PC-9 (cell line): ENCODE measurements around the gene FEZ2. TPM values are rescaled to one million over a fixed set of nuclear protein-coding genes. Genes with fewer than 3 reads are reported as not detected.
A peak's percentile ranks its signal among the peaks of the same experiment; 100 is the strongest.

ENCODE experiments used
- Bru-seq: library from RNA; stranded (reverse); fragments of 400-500 nt; gene quantifications from one replicate; lab custom pipeline; 2021; lab: Mats Ljungman, UMichigan
- BruChase-seq, 2 experiments: library from RNA; stranded (reverse); fragments of 400-500 nt; gene quantifications; one replicate each; lab custom pipeline; 2021; lab: Mats Ljungman, UMichigan
- BruUV-seq: library from RNA; stranded (reverse); fragments of 400-500 nt; replicated peaks from 2 replicates; lab custom pipeline; 2021; lab: Mats Ljungman, UMichigan
- CTCF ChIA-PET: fragments of 300-600 bp; sonication (Branson Sonifier 250); formaldehyde crosslinking; loops from one replicate; lab custom pipeline; 2022; ENCODE audit warnings: antibody characterized with exemption; lab: Charles Lee
- POLR2A ChIA-PET: fragments of 300-600 bp; sonication (Branson Sonifier 250); formaldehyde crosslinking; loops from one replicate; lab custom pipeline; 2022; ENCODE audit warnings: antibody characterized with exemption; ENCODE audit not compliant: unreplicated experiment; lab: Charles Lee
- DNase-seq, 2 experiments: peaks; one replicate each; pipeline versions ENCODE4 v3.0.0 to v3.0.0-alpha.2; 2015 to 2022; ENCODE audit warnings: mixed read lengths in 1 of 2
- H2AFZ ChIP-seq: fragments of 200-600 bp; sonication (generic); 2 replicates; pipeline ENCODE4 v1.8.1; 2017; ENCODE audit warnings: antibody characterized with exemption
- H3F3A ChIP-seq: fragments of 200-600 bp; sonication (generic); 2 replicates; pipeline ENCODE4 v1.8.1; 2017; ENCODE audit warnings: antibody characterized with exemption, mild to moderate bottlenecking, low read depth; ENCODE audit not compliant: insufficient read depth
- H3K27ac ChIP-seq: fragments of 200-600 bp; sonication (generic); 2 replicates; pipeline ENCODE4 v1.6.1; 2016; ENCODE audit warnings: mixed run types
- H3K27me3 ChIP-seq: fragments of 200-600 bp; sonication (generic); 2 replicates; pipeline ENCODE4 v1.6.1; 2016; ENCODE audit warnings: low read depth, mixed run types; ENCODE audit not compliant: insufficient read depth
- H3K36me3 ChIP-seq: fragments of 200-600 bp; sonication (generic); 2 replicates; pipeline ENCODE4 v1.6.1; 2016; ENCODE audit warnings: low read depth, mixed run types
- H3K4me1 ChIP-seq: fragments of 200-600 bp; sonication (generic); replicated peaks from 2 replicates; pipeline ENCODE4 v1.6.1; 2016; ENCODE audit warnings: mixed run types; ENCODE audit not compliant: insufficient read depth
- H3K4me2 ChIP-seq: fragments of 200-600 bp; sonication (generic); 2 replicates; pipeline ENCODE4 v1.6.1; 2017; ENCODE audit warnings: mixed run types
- H3K4me3 ChIP-seq: fragments of 200-600 bp; sonication (generic); 2 replicates; pipeline ENCODE4 v1.6.1; 2016; ENCODE audit warnings: mixed run types
- H3K79me2 ChIP-seq: fragments of 200-600 bp; sonication (generic); 2 replicates; pipeline ENCODE4 v1.6.1; 2017; ENCODE audit warnings: low read depth, mixed run types
- H3K9me2 ChIP-seq: fragments of 200-600 bp; sonication (generic); 2 replicates; pipeline ENCODE4 v1.8.1; 2017; ENCODE audit warnings: mild to moderate bottlenecking; ENCODE audit not compliant: insufficient read depth
- H3K9me3 ChIP-seq: fragments of 200-600 bp; sonication (generic); 2 replicates; pipeline ENCODE4 v1.8.1; 2016; ENCODE audit warnings: low read depth; ENCODE audit not compliant: insufficient read depth
- H4K20me1 ChIP-seq: fragments of 200-600 bp; sonication (generic); 2 replicates; pipeline ENCODE4 v1.8.1; 2017; ENCODE audit not compliant: insufficient read depth
- CTCF ChIP-seq: fragments of 200-600 bp; sonication (generic); conservative IDR thresholded peaks from 2 replicates; pipeline ENCODE4 v1.6.1; 2017; ENCODE audit warnings: mixed run types, antibody characterized with exemption, mild to moderate bottlenecking, moderate library complexity
- EZH2 ChIP-seq: fragments of 200-600 bp; sonication (generic); IDR thresholded peaks from 2 replicates; pipeline ENCODE4 v1.8.0; 2017; ENCODE audit warnings: antibody characterized with exemption, low read depth
- intact Hi-C: fragments of 100-400 bp; cut with micrococcal nuclease; formaldehyde crosslinking; loops from one replicate; pipeline ENCODE4 v1.10.0; 2022; ENCODE audit not compliant: unreplicated experiment
- long read RNA-seq: library from polyadenylated mRNA; stranded (forward); transcript quantifications from one replicate; pipeline ENCODE4 v2.0.0, GENCODE V29; 2022
- total RNA-seq: library from RNA; stranded (reverse); gene quantifications from 2 replicates; pipeline ENCODE4 v1.2.3, GENCODE V29; 2021

The FEZ2 gene
- total RNA-seq, result 33.9 and 36.1 TPM in 2 replicates
- percentile 87 among the genes with signal in this experiment for Bru-seq, nascent RNA
- BruChase-seq, experiment 1, labeled RNA remaining after a 2-hour chase, result percentile 94 among the genes with signal in this experiment
- percentile 75 among the genes with signal in this experiment for BruChase-seq, experiment 2, labeled RNA remaining after a 6-hour chase
- long read RNA-seq, partial matches to known transcripts, result 0 of 35 reads
- long read RNA-seq, other reads (novel, unspliced or antisense), result 31 of 35 reads

- no peaks in the 10 kb centered on the region for H4K20me1 ChIP-seq
- POLR2A ChIA-PET, result interaction anchor here (0.6 to 0.7 kb wide), 2 partner anchors 20 to 222 kb away, joined by 3 to 5 read pairs; no protein-coding TSS in a partner anchor
- no TSS peak for BruUV-seq
These were observed at the start of gene FEZ2 for GRCh38 chr2:36597532-36598377. Gene FEZ2, minus strand, starts transcription at chr2:36598168. Its CDS starts 26 bp downstream, at chr2:36598142.

GRCh38 chr2:36634981-36635597 is 37.1 kb upstream of the FEZ2 start:
- TF ChIP-seq CTCF, result no peak
- no peak for TF ChIP-seq EZH2
- H3K36me3 ChIP-seq, result no peaks in the 10 kb centered on the region
- ChIA-PET POLR2A (no interaction called here), CTCF (no interaction called here)
- H4K20me1 ChIP-seq, result no peaks in the 10 kb centered on the region
- no peak overlapping the region for H3K4me2 ChIP-seq
- H3K4me1 ChIP-seq, result peaks cover 7% of the 10 kb centered on the region
- H3K27me3 ChIP-seq, result no peaks in the 10 kb centered on the region
- DNase-seq, result no peak
- H3K9me3 ChIP-seq, result peaks cover 9% of the 10 kb centered on the region
- no peaks in the 10 kb centered on the region for H3K79me2 ChIP-seq
- no peak overlapping the region for H2AFZ ChIP-seq
- H3K9me2 ChIP-seq, result no peaks in the 10 kb centered on the region
- H3F3A ChIP-seq, result 0 out of 2 replicates have a peak, but pooled peaks cover 5% of the 10 kb centered on the region
- no peak overlapping the region for H3K4me3 ChIP-seq
- intact Hi-C loops, result no loop called here
- no TSS peak for BruUV-seq
- H3K27ac ChIP-seq, result no peak overlapping the region

More at GRCh38 chr2:36597532-36598377, at the start of gene FEZ2:
- H3K4me2 ChIP-seq, result peak within 1 kb of the TSS; percentile 84
- intact Hi-C loops, result loop anchor here (1.0 to 5.0 kb wide), 2 partner anchors 35 to 53 kb away; no protein-coding TSS in a partner anchor
- peak within 1 kb of the TSS; percentile 53; the same call in 1 of the 2 replicates for H3K27ac ChIP-seq
- DNase-seq, result peak; percentile 72 to 79
- TF ChIP-seq CTCF, result no peak
- TF ChIP-seq EZH2, result no peak
- peak within 1 kb of the TSS; percentile 65 for H3K4me3 ChIP-seq
- H3K79me2 ChIP-seq, result peaks cover 45% of the 10 kb centered on the region
- CTCF ChIA-PET, result interaction anchor here (0.7 kb wide), 1 partner anchor 712 kb away, joined by 4 read pairs; no protein-coding TSS in a partner anchor
- H3K27me3 ChIP-seq, result no peaks in the 10 kb centered on the region
- H2AFZ ChIP-seq, result peak within 1 kb of the TSS; percentile 78
- H3K4me1 ChIP-seq, result peaks cover 22% of the 10 kb centered on the region
- H3K9me3 ChIP-seq, result no peaks in the 10 kb centered on the region
- no peaks in the 10 kb centered on the region for H3K9me2 ChIP-seq
- peaks cover 8% of the 10 kb centered on the region; the same call in 1 of the 2 replicates for H3K36me3 ChIP-seq
- H3F3A ChIP-seq, result peaks cover 6% of the 10 kb centered on the region
